Right lobe of liver (tissue), 6 donors: Measurements from ENCODE around the gene DNAI7. TPM values are rescaled to one million over a fixed set of nuclear protein-coding genes. Genes with fewer than 3 reads are reported as not detected.
A peak's percentile ranks its signal among the peaks of the same experiment; 100 is the strongest.

Experiments
- ATAC-seq, 4 donors: fragments of 200-7000 bp; cut with Tn5 transposase; one replicate each; pipeline ENCODE4 v1.9.1; 2020; ENCODE audit warnings: mild to moderate bottlenecking in 4 of 4, moderate library complexity in 4 of 4
- DNase-seq, 3 donors: peaks; one replicate each; pipeline ENCODE4 v3.0.0-alpha.2; 2020
- H3K27ac ChIP-seq, 3 donors: fragments of 200-600 bp; one replicate each; pipeline ENCODE4 v1.8.0; 2022
- H3K27me3 ChIP-seq, 2 donors: fragments of 200-600 bp; one replicate each; pipeline ENCODE4 v1.8.0; 2022
- H3K36me3 ChIP-seq, 4 donors: fragments of 200-600 bp; sonication (generic) in 1 of 4; one replicate each; pipeline versions ENCODE4 v1.5.1 to v1.8.0; 2017 to 2022; ENCODE audit warnings: control low read depth in 1 of 4
- H3K4me1 ChIP-seq, 4 donors: fragments of 200-600 bp; sonication (generic) in 1 of 4; one replicate each; pipeline versions ENCODE4 v1.5.1 to v1.8.0; 2017 to 2022; ENCODE audit warnings: control low read depth in 1 of 4
- H3K4me3 ChIP-seq, 3 donors: fragments of 200-600 bp; one replicate each; pipeline ENCODE4 v1.8.0; 2022
- H3K9me3 ChIP-seq, 4 donors: fragments of 200-600 bp; sonication (generic) in 1 of 4; one replicate each; pipeline versions ENCODE4 v1.5.1 to v1.8.0; 2017 to 2022; ENCODE audit warnings: control low read depth in 1 of 4
- CTCF ChIP-seq, 4 donors: fragments of 200-600 bp in 3 of 4; fragments of 450-650 bp in 1 of 4; IDR thresholded peaks; one replicate each; pipeline versions ENCODE4 v1.5.1 to v1.8.0; 2016 to 2022; ENCODE audit warnings: antibody characterized with exemption in 4 of 4, mild to moderate bottlenecking in 2 of 4
- POLR2A ChIP-seq: fragments of 450-650 bp; IDR thresholded peaks from one replicate; pipeline ENCODE4 v1.6.1; 2017; ENCODE audit warnings: antibody characterized with exemption, mild to moderate bottlenecking
- WGBS: methylation state at CpG from one replicate; pipeline ENCODE4 v1.1.6; 2018; ENCODE audit warnings: low coverage, low lambda C conversion rate; ENCODE audit not compliant: insufficient coverage; ENCODE audit errors: missing lambda C conversion rate; 5-methylcytosine and 5-hydroxymethylcytosine counted together
- intact Hi-C, 2 donors: fragments of 100-400 bp; cut with DNase I; formaldehyde crosslinking; loops; one replicate each; pipeline versions ENCODE4 v1.11.2 to v1.14.1; 2022
- long read RNA-seq: library from polyadenylated mRNA; unstranded; transcript quantifications from one replicate; pipeline ENCODE4 v2.0.0, GENCODE V29; 2019
- total RNA-seq, 6 experiments: library from RNA; depleted of rRNA in 2 of 6; stranded (reverse); fragments of >200 nt in 2 of 6; fragmentation: NEBNext Ultra II Directional in 3 of 6; extraction: Animal tissue kit (Norgen Biotek cat#: 25700) in 3 of 6; gene quantifications; one replicate each; pipeline versions ENCODE4 v1.1.0 to v1.2.4, GENCODE V29; 2016 to 2023
- donor health status: DM: no; HTN: yes; CAD: no.
- donor health status: DM: no; HTN: no; CAD: no.
- donor health status: DM: no; HTN: no; CAD: no.
- donor health status: DM: no; HTN: yes; CAD: no.
- donor health status: DM: no; HTN: yes; CAD: no.

Gene DNAI7
- under 1 TPM in 1 of 6 experiments, not detected in 5; 0.39 TPM for total RNA-seq
- long read RNA-seq: 0 reads

- WGBS: under 1% methylated on average over 34 of the region's 54 CpGs
- Histone ChIP-seq H3K4me3 (peak within 1 kb of the TSS; percentile 58 to 82 (median 76)), H3K9me3 (no peaks in the 10 kb centered on the region), H3K27me3 (no peaks in the 10 kb centered on the region), H3K36me3 (no peaks in the 10 kb centered on the region), H3K4me1 (peaks cover 0 to 19% (median 6%) of the 10 kb centered on the region in 4 donors), H3K27ac (peak within 1 kb of the TSS; percentile 81 to 96 (median 94))
- ATAC-seq (peak; percentile 99), DNase-seq (peak; percentile 98 to 99 (median 98))
- intact Hi-C loops: no loop called here
- no peak for TF ChIP-seq CTCF (IDR thresholded peaks at IDR 0.05)
- peak; percentile 93 for TF ChIP-seq POLR2A
Observed at GRCh38 chr12:25195056-25195971, at the start of gene DNAI7, which contains the start of gene ETFRF1. Gene DNAI7, minus strand, starts transcription at chr12:25195160. Its CDS starts 82 bp downstream, at chr12:25195078. Gene ETFRF1, plus strand, starts transcription at chr12:25195237. Its CDS starts 8,720 bp downstream, at chr12:25203957.

- no peak overlapping the region for H3K4me3 ChIP-seq
- no peaks in the 10 kb centered on the region for H3K27me3 ChIP-seq
- no peak for TF ChIP-seq CTCF (IDR thresholded peaks at IDR 0.05)
- no peak for TF ChIP-seq POLR2A
- DNase-seq (no peak), ATAC-seq (no peak)
- peaks cover 0 to 8% (median 0%) of the 10 kb centered on the region in 4 donors for H3K4me1 ChIP-seq
- H3K9me3 ChIP-seq: no peaks in the 10 kb centered on the region
- peaks cover 0 to 4% (median 0%) of the 10 kb centered on the region in 4 donors for H3K36me3 ChIP-seq
- H3K27ac ChIP-seq: peak overlapping the region in 1 of 3 donors; percentile 0
- intact Hi-C loops: no loop called here
Observed at GRCh38 chr12:25243680-25243990, 48.7 kb upstream of the DNAI7 start.

GRCh38 chr12:25242981-25243679 is 48.2 kb upstream of the DNAI7 start:
- Histone ChIP-seq H3K27me3 (no peaks in the 10 kb centered on the region), H3K27ac (peak overlapping the region in 1 of 3 donors; percentile 0), H3K9me3 (no peaks in the 10 kb centered on the region), H3K4me3 (no peak overlapping the region), H3K36me3 (peaks cover 0 to 4% (median 0%) of the 10 kb centered on the region in 4 donors), H3K4me1 (peaks cover 0 to 8% (median 0%) of the 10 kb centered on the region in 4 donors)
- WGBS: 57% methylated on average over 5 of the region's 5 CpGs
- intact Hi-C loops: no loop called here
- ATAC-seq (peak in 2 of 4 donors; percentile 43 to 69), DNase-seq (no peak)
- TF ChIP-seq CTCF (IDR thresholded peaks at IDR 0.05) (no peak), POLR2A (no peak)

- peaks cover 0 to 8% (median 0%) of the 10 kb centered on the region in 4 donors for H3K4me1 ChIP-seq
- intact Hi-C loops: no loop called here
- no peak for DNase-seq
- no peak overlapping the region for H3K4me3 ChIP-seq
- H3K36me3 ChIP-seq: peaks cover 0 to 8% (median 0%) of the 10 kb centered on the region in 4 donors
- TF ChIP-seq CTCF (IDR thresholded peaks at IDR 0.05) (peak; percentile 61 to 73 (median 70)), POLR2A (no peak)
- WGBS: 26% methylated on average over 6 of the region's 6 CpGs
- peak overlapping the region in 1 of 3 donors; percentile 12 for H3K27ac ChIP-seq
- ATAC-seq: peak; percentile 62 to 81 (median 73)
- H3K9me3 ChIP-seq: no peaks in the 10 kb centered on the region
- H3K27me3 ChIP-seq: no peaks in the 10 kb centered on the region
Observed at GRCh38 chr12:25241167-25242020, 46.4 kb upstream of the DNAI7 start.
